ENCODE data around the gene RASGRF1.

RASGRF1 gene

DNA sequence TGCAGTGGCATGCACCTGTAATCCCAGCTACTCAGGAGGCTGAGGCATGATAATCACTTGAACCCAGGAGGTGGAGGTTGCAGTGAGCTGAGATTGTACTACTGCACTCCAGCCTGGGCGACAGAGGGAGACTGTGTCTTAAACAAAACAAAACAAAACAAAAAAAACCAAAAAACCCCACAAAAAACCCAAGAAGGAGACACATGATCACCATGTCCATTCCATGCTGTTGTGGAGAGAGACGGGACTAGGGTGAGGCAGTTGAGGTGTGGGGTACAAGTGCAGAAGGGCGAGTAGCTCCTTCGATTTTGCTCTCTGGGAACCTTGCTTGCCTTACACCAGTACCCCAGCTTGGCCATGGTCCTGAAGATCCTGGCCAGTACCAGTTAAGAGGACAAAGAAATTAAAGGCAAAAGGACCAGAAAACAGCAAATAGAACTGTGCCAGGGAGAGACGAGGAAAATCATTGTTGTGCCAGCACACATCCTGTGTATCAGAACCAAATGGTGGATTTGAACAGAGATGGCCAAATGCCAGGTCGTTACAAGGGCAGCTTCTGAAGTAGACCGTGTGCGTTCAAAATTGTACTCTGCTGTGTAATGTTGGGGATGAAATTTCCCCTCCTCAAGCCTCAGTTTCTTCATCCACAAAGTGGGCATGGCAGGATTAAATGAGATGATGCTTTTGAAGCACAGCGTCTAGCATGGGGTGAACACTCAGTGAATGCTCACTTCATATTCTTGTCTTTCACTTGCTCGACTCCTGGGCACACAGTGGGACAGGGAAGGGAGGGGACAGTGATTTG, 102.8 kb downstream of the RASGRF1 start:
- no peak for DNase-seq (ENCODE audit: low read depth)

DNA sequence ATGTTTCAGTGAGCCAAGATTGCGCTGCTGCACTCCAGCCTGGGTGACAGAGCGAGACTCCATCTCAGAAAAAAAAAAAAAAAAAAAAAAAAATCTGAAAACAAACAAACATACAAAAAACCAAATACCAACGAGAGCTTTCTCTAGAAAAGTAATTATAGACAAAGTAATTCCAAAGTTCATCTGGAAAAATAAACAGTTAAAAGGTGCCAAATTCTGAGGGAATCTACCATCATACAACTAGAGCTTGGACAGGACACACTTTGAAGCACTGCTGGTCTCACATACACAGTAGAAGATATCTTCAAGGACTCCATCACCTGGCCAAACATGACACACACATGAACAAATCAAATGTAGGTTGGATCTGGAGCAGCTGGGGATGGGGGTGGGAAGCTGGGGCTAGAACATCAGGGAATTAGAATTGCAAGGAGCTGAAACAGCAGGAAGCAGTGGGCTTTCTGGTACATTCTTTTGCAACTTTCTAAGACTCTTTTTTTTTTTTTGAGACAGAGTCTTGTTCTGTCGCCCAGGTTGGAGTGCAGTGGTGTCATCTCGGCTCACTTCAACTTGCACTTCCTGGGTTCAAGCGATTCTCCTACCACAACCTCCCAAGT, 104.6 kb downstream of the RASGRF1 start:
- no peak for DNase-seq (ENCODE audit: low read depth)

DNA sequence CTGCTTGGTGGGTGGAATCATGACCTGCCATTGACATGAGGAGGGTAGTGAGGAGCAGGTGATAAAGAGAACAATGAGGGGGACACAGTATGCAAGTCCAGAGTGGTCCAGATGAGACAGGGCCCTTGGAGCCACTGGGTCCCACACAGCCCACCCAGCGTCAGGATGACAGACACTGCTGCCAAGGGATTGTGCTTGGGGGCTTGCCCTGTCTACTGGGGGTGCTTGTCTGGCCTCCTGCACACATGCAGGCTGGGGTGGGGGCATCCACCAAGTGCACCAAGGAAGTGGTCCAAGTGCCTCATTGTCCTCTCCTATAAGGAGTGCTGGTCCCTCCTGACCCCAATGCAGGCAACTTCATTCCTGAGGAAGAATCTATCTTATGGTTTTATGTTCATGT, 106.5 kb downstream of the RASGRF1 start:
- DNase-seq (ENCODE audit: low read depth): no peak

DNA sequence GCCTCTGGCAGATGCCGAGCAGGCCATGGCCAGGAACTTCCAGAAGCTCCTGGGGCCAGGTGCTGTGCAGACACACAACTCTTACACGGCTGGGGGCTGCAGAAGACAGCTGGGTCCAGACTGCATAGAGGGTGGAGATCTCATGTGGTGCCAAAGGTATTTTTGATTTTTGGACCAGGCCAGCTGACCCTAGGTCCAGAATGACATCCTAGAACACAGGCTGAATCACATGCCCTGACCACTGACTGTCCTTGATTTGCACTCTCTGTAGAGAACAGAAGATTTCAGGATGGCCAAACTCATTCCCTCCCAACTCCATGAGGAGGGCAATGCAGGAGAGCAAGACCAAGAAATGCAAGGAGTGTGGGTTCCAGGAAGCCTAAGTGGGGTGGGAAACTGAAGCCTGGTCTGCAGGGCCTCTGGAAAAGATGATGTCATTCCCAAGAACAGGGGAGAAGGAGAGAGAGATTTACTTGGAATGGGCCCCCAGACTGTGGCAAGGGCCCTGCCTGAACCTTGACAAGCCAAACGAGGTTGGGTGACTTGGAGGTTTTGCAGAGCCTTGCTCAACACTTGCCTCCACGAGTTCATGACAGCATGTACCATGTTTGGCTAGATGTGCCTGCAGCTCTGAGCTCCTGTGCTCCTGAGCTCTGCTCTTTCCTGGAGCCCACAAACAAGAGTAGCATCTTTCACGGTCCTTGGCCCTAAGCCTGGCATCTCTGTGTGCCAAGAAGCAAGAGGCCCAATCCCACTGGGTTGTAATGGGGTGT, 107.2 kb downstream of the RASGRF1 start:
- DNase-seq (ENCODE audit: low read depth): no peak

DNA sequence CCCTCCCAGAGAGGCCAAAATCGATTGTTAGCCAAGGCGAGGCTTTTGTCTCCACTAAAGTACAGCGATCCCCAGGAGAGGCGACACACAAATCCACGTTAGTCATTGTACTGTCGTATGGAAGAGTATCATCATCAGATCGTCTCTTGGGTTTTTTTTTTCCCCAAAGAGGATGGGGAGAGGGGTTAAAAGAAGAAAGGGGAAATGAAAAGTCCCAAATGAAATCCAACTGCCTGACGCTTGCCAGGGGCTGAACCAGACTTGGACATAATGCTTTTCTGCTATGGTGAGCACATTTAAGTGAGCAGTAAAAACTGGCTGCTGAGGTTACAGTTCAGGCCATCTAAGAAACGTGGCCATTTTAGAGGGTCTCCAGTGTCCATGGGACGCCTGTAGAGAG, 107.8 kb downstream of the RASGRF1 start:
- DNase-seq (ENCODE audit: low read depth): no peak

DNA sequence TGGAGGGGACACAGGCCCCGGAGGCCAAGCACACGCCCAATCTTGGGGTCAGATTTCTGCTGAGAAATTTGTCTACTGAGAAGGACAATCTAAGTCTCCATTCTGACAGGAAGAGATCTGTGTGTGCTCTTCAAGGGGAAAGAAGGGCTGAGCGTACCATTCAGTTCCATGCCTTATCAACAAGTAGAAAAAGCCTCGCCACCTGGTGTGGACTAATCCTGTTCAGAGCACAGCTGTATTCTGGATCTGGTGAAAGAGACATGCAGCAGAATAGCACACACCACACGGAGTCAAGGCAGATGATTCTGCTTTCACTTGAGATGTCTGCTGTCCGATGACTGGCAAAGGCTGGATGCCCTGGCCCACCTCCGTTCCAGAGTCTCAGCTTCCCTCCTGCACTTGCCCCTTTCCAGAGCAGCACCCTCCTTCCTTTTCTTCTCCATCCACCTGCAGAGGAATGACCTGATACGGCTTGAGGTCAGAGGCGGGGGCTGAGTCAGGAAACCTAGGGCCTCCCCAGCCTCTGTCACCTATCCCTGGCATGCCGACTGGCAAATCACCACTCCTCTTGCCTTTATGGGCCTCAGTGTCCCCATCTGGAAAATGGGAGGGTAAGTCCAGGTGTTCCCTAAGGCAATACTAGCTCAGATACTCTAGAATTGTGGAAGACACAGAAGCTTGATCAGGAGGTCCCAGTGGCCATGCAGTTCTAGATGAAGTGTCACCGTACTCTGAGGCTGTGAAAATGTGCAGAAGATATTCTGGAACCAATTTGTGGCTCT, 108.9 kb downstream of the RASGRF1 start:
- no peak for DNase-seq (ENCODE audit: low read depth)

DNA sequence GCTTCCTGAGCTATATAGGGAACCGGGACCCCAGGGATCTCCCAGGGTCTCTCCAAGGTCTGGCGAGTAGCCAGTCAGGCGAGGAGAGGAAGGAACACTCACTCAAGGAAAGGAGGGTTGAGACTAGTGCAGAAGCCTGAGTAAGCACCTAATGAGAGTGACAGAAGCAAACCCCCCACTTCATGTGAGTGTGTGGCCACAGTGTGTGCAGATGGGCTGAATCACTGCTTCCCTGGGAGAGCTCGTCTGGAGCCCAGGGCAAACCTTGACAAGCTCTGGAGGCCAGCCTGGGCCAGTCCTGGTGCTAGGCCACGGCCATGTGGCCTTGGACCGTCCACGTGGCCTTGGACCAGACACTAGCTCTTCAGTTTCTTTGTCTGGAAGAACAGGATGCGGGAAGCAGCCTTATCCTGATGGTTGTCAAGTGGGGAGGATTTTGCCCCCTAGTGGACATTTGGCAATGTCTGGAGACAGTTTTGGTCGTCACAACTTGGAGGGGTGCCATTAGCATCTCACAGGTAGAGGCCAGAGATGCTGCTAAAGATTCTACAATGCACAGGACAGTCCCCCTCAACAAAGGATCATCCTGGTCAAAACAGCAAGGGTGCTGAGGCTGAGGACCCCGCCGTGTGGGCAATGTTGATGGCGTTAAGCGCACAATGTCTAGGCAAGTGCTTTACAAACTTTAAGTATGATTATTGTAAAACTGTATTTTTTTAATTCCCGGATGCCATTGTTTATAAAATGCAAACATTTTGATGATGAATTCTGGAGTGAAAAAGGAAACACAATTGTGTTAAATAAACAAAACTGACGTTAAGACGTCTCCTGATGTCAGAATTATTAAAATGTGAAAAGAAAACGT, 110.9 kb downstream of the RASGRF1 start:
- DNase-seq (ENCODE audit: low read depth): no peak

DNA sequence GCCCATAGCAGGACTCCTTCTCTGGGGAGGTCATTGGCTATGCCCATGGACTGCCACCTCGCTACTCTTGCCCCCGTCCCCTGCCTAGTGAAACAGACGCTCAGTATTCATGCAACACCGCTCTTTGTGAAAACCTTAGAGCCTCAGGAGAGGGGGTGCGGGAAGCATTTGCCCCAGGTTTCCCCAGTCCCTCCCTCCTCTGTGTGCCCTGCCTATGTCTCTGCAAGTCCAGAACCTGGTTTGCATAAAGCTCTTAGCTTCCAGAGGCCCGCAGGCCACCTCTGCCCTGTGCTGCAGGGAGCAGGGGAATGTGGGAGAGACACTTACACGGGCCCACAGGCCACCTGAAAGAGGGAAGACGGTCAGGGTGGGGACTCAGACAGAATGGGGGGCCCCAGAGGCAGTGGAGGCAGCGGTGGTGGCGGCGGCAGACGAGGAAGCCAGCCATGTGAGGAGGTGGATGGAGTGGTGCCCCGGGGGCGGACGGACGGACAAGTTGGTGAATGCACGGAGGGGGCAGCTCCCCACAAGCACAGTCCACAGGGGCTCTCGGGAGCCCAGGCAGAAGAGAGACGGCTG, 111.9 kb downstream of the RASGRF1 start:
- no peak for DNase-seq (ENCODE audit: low read depth)

DNA sequence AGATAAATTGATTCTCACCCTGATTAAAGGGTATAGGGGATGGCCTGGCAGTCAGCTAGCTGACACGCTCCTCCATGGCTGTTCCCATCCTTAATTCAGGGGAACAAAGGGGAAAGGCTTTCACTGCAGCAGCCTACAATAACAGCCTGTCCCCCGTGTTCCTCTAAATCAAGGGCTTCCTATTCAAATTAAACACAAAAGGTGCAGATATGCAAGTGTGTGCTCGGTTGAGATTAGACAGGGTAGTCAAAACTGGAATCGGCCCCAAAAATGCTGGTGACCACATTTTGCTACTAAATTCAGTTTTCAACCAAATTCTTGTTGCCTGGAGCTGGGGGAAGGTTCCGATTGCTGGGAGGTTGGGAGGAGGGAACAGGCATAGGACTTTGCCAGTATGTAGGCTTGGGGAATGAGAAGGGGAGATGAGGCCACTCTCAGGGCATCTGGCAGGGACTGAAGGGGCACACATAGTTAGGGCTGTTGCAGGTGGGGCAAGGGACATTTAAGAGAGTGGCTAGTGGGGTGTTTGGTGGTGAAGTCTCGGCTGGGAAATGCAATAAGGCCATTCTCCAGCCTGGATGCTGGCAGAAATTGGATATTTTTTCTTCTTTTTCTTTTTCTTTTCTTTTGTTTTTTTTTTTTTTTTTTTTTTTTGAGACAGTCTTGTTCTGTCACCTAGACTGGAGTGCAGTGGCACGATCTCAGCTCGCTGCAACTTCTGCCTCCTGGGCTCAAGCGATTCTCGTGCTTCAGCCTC, 112.8 kb downstream of the RASGRF1 start:
- DNase-seq (ENCODE audit: low read depth): no peak

DNA sequence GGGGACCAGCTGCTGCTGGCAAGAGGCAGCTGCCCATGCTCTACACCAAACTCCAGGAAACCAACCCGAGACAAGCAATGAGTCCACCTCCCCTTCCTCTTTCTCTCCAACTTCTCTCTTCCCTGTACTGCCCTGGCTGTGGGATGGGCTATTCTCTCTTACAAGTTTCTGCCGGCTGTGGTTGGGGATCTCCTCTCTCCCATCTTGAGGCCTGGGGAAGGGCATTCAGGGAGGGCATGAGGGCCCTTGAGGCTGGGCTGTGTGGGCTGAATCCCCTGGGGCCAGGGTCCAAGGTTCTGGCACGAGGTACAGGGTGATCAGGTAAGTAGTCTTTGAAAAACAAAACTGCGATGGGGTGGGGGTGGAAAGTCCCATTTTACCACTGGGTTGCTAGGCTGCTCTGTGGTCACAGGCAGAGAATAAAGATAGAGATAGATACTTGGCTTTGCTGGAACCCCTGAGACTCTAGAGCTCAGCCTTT, 113.4 kb downstream of the RASGRF1 start:
- DNase-seq (ENCODE audit: low read depth): no peak

DNA sequence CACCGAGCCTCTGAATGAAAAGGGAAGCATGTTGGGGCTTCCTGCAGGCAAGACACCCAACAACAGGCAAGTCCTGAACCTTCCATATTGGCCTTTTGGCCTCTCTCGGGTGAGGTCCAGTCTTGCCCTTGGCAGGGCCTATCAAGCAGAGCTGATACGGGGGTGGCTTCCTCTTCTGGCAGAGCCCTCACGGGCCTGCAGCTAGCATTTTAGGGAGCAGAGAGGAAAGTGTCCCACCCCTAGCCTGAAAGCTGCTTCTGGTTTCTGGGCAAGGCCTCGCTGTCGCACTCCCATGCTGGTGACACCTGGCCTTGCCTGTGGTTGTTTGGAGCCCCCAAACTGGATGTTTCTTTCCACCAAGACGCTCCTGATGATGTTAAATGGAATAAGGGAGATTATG, 113.9 kb downstream of the RASGRF1 start:
- no peak for DNase-seq (ENCODE audit: low read depth)

DNA sequence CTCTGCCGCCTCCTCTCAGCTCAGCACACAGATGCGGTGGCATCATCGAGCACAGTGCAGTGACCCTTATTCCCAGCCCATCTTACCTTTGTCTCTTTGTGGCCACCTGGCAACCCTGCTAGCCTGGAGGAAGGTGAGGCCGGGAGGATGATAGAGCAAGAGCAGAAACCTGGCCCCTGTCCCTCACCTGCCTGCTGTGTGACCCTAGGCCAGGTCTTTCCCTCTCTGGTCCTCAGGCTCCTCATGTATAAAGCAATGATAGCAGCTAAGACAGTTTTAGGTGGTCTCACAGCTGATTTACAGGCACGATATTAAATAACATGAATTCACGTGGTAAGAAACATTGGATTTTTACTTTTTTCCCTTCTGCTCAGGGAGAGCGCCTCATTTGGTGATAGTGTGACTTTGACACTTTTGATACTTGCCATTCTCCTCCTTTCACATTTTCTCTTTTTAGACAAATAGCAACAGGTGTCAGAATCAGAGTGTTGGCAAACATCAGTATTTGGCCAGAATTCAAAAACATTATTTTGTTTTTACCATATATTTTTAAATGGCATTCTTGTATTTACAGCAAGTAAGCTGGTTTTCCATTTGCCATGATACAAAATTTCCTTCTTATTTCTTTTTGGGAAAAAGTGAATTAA, 116.2 kb downstream of the RASGRF1 start:
- no peak for DNase-seq (ENCODE audit: low read depth)

DNA sequence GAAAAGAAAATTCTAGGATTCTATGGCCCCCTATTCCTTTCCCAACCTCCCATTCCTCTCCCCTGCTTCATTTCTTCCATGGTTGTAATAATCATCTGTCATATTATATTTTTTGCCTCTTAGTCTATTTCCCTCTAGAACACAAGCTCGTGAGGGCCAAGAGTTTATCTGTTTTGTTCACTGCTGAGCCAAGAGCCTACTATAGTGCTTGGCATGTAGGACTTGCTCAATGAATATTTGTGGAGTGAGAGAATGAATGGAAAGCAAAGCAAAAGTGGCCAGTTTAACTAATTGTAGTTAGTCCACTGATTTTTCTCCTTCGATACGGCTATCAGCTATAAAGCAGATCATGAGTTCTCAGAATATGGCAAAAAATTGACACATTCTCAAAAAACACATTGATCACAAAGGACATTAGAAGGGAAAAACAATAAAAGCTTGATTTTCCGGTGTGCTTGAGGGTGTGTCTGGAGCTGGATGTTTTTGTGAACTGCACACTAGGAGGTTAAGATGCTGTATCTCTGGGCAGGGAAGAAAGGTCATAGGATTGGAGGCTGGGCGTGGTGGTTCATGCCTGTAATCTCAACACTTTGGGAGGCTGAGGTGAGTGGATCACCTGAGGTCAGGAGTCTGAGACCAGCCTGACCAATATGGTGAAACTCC, 120.8 kb downstream of the RASGRF1 start:
- DNase-seq (ENCODE audit: low read depth): no peak

DNA sequence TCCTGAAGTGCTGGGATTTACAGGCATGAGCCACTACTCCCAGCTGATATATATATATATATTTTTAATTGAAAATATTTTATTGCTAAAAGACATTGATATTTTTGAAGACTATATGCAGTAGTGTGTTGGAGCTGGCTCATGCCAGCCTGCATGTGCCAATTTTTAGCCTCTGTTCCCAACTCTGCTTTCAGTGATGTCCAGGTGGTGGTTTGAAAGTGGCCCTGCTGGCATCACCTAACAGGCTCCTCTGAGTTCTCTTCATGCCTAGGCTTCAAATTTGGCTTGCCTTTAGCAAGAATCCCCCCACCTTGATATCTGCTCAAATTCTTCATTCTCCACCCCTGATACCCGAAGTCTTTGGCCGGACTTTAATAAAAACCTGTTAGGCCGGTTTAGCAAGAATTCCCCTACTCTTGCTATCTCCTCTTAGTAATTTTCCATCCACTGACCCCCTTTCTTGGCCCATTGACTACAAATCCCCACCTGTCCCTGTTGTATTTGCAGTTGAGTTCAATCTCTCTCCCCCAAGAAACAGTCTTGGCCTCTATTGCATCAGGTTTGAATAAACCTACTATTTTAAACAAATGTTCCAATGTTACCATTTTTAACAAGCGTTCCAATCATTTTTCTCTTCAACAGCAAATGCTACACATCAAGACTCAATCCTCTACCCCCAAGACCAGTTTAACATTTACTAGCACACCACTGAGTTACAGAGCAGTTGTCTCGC, 121.9 kb downstream of the RASGRF1 start:
- DNase-seq (ENCODE audit: low read depth): no peak

DNA sequence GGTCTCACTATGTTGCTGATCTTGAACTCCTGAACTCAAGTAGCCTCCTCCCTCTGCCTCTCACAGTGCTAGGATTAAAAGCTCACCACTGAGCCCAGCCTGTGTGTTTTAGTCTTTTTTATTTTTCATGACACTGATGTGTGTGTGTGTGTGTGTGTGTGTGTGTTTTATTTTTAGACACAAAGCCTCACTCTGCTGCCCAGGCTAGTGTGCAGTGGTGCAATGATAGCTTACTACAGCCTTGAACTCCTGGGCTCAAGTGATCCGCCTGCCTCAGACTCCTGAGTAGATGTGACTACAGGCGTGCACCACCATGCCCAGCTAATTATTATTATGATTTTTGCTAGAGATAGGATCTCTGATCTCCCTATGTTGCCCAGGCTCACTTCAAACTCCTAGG, 122.5 kb downstream of the RASGRF1 start:
- DNase-seq (ENCODE audit: low read depth): no peak

DNA sequence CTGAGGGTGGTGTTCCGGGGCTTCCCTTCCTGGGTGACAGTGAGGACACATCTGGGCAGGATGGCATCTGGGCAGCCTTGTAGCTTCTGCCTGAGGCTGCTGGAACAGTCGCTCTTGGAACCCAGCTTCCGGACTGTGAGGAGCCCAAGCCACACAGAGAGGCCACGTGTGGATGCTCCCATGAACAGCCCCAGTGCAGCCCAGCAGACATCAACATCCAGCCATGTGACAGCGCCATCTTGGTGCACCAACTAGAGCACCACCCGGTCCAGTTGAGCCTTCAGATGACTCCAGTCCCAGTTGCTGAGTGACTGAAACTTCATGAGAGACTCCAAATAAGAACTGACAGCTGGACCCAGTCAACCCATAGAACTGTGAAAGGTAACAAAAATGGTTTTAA, 130.3 kb downstream of the RASGRF1 start:
- DNase-seq (ENCODE audit: low read depth): no peak

DNA sequence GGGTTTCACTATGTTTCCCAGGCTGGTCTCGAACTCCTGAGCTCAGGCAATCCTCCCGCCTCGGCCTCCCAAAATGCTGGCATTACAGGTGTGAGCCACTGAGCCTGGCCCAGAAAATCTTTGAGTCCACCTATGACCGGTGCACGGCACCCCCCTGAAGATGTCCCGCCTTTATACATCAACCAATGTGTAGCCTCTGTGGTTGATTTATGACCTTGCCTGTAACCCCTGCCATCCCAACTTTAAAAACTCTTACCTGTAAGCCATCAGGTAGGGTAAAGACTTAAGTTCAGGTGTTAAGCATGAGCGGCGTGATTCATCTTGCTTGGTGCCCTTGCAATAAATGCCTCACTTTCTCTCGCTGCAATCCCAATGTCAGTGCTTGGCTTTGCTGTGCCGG, 131.2 kb downstream of the RASGRF1 start:
- DNase-seq (ENCODE audit: low read depth): no peak

DNA sequence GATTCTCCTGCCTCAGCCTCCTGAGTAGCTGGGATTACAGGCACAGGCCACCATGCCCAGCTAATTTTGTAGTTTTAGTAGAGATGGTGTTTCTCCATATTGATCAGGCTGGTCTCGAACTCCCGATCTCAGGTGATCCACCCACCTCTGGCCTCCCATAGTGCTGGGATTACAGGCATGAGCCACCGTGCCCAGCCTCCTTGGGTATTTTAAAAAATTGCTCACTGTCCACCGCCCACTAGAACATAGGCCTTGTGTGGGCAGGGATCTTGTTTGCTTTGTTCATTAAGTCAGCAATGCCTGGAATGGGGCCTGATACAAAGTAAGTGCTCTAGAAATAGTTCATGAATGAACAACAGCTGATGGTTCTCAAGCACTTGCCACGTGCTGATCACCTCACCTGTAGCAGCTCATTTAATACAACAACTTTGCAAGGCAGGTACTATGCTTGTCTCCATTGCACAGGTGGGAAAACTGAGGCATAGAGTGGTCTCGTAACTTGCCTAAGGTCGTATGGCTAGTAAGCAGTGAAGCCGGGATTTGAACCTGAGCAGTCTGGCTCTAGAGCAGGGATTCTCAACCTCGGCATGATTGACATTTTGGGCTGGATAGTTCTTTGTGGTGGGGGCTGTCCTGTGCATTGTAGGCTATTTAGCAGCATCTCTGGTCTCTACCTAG, 133.0 kb downstream of the RASGRF1 start:
- no peak for DNase-seq (ENCODE audit: low read depth)

Data from GM04503 (cell line).